HG03135 (cell line): Measurements from ENCODE around the gene CCDC27.
"Not testable (repeated sequence)": the region's sequence is repeated elsewhere in the genome, so short reads cannot be mapped to it uniquely, and the experiment has no call there.

Source experiments
- ATAC-seq: cut with Tn5 transposase; IDR thresholded peaks from one replicate; pipeline ENCODE4 v1.9.1; 2021; ENCODE audit warnings: mild to moderate bottlenecking, moderate library complexity; ENCODE audit not compliant: unreplicated experiment

Gene CCDC27

DNA sequence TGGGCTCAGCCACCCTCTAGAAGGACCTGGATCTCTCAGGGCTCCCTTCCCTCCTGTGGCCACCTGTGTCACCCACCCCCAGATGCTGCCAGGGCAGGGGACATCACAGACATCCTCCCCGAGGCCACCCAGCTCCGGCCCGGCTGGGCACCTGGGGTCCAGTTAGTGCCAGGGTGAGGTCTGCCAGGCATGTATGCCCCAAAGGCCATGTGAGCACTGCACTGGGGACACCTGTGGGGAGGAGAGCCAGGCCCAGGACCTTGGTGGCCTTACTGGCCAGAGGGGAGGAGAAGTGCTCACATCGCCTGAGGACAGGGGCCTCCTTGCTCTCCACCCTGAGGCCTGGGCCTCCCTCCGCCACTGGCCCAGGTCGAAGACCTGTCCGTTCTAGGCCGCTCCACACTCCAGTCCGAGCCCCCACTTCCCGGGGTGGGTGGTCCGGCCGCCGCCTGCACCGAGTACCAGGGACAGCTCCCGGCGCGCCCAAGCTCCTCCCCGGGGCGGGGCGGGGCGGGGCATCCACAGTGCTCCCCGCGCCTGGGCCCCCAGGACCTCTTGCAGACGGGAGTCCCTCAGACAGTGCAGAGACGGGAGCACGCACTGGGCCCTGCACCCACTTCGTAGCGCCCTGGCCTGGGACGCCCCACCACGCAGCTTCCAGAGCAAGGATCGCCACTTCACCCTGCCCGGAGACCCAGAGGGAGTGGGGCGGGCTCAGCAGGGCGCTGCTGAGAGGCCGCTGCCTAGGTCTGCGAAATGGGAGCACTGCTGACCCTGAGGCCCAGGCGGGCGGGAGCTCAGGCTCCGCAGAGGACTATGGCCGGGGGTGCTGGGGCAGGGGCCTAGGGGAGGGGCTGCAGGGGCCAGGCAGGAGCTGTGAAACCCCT, 34.3 kb upstream of the CCDC27 start:
- no peak for ATAC-seq

- ATAC-seq, result no peak
Observed at GRCh38 chr1:3718764-3719163, 33.5 kb upstream of the CCDC27 start.

GRCh38 chr1:3721955-3722465, 30.2 kb upstream of the CCDC27 start:
- ATAC-seq, result no peak

DNA sequence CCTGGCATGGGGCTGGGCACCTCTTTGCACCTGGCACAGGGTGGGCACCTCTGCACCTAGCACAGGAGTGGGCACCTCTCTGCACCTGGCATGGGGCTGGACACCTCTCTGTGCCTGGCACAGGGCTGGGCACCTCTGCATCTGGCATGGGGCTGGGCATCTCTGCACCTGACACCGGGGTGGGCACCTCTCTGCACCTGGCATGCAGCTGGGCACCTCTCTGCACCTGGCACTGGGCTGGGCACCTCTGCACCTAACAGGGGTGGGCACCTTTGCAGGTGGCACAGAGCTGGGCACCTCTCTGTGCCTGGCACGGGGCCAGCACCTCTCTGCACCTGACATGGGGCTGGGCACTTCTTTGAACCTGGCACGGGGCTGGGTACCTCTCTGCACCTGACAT, 29.4 kb upstream of the CCDC27 start:
- no peak for ATAC-seq

DNA sequence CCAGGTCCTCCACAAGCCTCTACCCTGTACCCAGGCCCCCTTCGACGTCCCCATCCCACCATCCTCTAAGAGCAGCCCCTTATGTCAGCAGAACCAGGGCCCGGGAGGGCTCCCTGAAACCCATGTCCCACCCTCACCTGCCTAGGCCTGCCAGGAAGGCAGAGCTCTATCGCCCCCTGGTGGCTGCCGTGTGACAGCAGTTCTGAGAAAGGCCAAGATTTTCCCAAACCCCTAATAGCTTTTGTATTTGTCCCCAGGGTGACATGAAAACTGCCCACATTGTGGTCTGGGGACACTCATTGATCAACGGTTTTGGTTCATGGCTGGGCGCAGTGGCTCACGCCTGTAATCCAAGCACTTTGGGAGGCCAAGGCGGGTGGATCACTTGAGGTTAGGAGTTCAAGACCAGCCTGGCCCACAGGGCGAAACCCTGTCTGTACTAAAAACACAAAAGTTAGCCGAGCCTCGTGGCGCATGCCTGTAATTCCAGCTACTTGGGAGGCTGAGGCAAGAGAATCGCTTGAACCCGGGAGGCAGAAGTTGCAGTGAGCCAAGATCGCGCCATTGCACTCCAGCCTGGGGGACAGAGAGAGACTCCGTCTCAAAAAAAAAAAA, 27.7 kb upstream of the CCDC27 start:
- ATAC-seq, result not testable (repeated sequence)

DNA sequence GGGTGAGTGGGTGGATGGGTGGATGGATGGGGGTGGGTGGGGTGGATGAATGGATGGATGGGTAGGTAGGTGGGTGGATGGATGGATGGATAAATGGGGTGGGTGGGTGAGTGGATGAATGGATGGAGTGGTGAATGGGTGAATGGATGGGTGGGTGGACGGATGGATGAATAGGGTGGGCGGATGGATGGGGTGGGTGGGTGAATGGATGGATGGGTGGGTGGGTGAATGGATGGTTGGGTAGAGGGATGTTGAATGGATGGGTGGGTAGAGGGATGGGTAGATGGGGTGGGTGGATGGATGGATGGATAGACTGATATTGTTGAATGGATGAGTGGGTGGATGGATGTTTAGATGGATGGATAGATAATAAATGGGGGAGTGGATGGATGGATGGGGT, 26.9 kb upstream of the CCDC27 start:
- ATAC-seq, result no peak

GRCh38 chr1:3727042-3727824, 25.0 kb upstream of the CCDC27 start:
- no peak for ATAC-seq

DNA sequence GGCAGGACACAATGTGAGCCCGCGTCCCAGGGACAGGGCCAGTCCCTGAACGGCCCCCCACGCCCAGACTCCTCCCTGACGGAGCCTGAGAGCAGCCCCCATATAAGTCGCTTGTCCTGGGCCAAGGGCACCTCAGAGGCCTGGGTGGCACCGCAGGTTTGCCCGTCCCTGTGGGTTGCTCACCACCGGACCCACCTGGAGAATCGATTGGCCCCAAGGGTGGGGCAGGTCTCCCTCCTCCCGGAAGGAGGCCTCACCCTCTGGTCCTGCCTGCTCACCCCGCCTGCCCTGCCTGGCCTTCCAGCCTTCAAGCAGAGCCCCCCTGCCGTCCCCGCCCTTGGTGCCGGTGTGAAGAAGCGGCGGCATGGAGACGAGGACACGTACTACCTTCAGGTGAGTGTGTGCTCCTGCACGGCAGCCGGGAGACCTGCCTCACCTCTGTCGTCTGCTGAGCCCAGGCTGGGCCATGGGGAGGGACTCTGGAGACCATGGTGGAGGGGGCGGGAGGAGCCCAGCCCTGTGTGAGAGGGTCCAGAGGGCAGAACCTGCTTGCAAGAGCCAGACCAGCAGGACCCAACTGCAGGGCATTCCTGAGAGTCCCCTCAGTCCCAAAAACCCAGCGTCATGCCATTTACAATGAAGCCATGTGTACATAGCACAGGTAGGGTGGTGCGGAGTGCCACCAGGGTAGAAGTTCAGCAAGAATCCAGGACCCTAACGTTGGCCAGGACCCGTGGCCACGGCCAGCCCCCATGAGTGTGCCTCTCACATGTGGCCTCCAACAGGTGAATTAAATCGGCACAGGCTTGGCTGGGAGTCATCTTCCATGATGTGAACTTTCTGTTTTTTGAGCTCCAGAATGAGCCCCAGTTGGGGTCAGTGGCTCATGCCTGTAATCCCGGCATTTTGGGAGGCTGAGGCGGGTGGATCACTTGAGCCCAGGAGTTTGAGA, 24.1 kb upstream of the CCDC27 start:
- no peak for ATAC-seq

DNA sequence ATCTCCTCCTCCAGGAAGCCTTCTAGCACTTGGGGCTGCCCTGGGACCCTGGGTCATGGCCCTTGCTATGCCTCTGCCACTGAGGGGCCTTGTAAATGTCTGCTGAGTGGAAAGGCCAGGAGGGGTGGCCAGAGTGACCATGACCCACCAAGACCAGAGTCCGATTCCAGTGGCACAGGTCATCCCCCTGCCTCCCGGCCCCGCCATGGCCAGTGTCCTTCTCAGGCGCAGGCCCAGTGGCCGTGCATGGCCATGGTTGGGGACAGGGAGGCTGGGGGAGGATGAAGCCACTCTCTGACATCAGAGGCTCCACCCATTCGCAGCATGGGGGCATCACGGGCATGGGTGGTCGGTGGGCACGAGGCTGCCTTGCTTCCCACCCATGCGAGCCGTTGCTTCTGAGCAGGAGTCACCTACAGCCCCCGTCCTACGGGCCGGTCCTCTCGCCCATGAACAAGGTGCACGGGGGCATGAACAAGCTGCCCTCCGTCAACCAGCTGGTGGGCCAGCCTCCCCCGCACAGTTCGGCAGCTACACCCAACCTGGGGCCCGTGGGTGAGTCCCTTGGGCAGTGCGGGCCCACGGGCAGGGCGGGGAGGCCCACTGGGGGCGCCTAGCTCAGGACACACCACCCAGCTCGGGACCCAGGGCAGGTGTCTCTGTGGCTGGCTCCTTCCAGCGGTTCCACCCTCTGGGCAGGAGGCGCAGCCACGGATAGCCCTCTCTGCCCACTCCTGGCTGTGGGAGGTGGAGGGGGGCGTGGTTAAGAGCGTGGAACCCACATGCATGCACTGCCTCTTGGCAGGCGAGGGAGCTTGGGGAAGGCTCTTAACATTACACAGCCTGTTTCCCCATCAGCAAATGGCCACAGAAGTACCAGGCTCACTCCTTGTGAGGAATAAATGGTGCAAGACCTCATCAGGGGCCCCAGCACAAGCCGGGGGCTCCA, 22.4 kb upstream of the CCDC27 start:
- ATAC-seq, result no peak

- ATAC-seq, result no peak
Observed at GRCh38 chr1:3730543-3731247, 21.6 kb upstream of the CCDC27 start.

DNA sequence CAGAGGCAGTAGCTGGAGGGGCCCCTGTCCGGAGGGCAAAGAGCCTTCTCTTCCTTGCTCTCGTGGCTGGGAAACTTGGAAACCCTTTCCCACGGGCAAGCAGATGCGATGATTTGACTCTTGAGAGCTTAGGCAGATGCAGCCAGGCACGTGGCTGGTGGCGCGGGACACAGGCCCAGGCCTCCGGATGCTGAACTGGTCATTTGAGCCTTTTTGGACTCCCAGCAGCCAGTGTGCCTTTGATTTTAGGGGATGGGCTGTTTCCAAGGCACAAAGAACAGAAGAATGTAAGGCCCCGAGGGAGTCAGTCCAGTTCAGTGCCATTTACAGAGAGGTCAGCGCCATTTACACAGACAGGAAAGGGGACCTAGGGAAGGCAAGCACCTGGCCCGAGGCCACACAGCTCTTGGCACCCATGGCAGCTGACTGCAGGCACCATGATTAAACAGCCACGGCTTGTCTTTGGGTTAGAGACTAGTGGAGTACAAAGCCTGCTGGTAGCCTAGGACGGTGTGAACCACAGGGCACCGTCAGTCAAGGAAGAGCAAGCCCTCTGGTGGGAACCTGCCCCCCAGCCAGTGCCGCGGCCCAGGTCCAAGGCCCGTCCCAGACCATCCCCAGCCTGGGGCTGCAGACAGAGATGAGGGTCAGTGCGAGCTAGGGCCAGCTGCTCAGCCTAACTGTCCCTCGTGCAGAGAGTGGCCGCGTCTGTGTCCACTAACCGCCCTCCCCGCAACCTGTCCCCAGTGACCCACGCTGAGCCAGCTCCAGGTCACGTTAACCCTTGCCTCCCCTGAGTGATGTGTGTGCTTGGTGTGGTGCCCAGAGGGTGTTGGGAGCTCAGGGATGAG, 20.4 kb upstream of the CCDC27 start:
- ATAC-seq, result no peak

DNA sequence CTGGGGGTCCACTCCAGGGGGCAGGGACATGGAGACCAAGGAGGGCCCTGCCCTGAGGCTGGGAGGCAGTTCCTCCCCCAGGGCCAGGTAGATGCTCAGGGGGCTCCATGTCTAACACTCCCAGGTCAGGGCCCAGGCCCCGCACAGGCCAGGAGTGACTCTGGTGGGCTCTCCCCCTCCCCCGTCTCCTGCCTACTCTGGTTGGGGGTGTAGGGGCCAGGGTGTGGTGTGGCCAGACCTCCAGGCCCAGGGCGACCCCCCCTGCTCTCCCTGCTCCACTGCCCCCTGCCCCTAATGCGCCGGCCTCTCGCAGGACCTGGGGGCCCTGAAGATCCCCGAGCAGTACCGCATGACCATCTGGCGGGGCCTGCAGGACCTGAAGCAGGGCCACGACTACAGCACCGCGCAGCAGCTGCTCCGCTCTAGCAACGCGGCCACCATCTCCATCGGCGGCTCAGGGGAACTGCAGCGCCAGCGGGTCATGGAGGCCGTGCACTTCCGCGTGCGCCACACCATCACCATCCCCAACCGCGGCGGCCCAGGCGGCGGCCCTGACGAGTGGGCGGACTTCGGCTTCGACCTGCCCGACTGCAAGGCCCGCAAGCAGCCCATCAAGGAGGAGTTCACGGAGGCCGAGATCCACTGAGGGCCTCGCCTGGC, 19.7 kb upstream of the CCDC27 start:
- no peak for ATAC-seq

GRCh38 chr1:3733094-3733882, 19.0 kb upstream of the CCDC27 start:
- no peak for ATAC-seq

GRCh38 chr1:3733883-3734589, 18.2 kb upstream of the CCDC27 start:
- no peak for ATAC-seq

GRCh38 chr1:3734602-3735001, 17.6 kb upstream of the CCDC27 start:
- no peak for ATAC-seq
